ENCODE results near the gene KIAA0513.

GRCh38 chr16:85127379-85127723 is 99.8 kb downstream of the KIAA0513 start:
- no peak for TF ChIP-seq CTCF (IDR thresholded peaks at IDR 0.05; ENCODE audit: low read depth, low read length)
- TF ChIP-seq POLR2A (IDR thresholded peaks at IDR 0.05; ENCODE audit: extremely low read depth, insufficient read length): no peak
- TF ChIP-seq MAX (IDR thresholded peaks at IDR 0.05; ENCODE audit: low read depth, low read length): no peak
